Spinal cord (tissue), 10 donors: ENCODE measurements around the gene TMEM47. TPM values are rescaled to one million over a fixed set of nuclear protein-coding genes. Genes with fewer than 3 reads are reported as not detected.

Experiments
- DNase-seq, 6 donors: peaks; one replicate each; pipeline versions ENCODE4 v3.0.0 to v3.0.0-alpha.2; 2013 to 2015; ENCODE audit warnings: low spot score in 6 of 6, low read depth in 4 of 6
- H3K27ac ChIP-seq: one replicate; pipeline ENCODE4 v1.5.1; 2013; ENCODE audit warnings: low read depth, low read length, control low read depth
- H3K27me3 ChIP-seq: one replicate; pipeline ENCODE4 v1.6.1; 2013; ENCODE audit warnings: low read length; ENCODE audit not compliant: control insufficient read depth, insufficient read depth
- H3K36me3 ChIP-seq: one replicate; pipeline ENCODE4 v1.6.1; 2013; ENCODE audit warnings: low read length; ENCODE audit not compliant: control insufficient read depth, insufficient read depth
- H3K4me1 ChIP-seq: one replicate; pipeline ENCODE4 v1.6.1; 2013; ENCODE audit warnings: low read length; ENCODE audit not compliant: control insufficient read depth, insufficient read depth
- H3K4me3 ChIP-seq: one replicate; pipeline ENCODE4 v1.5.1; 2013; ENCODE audit warnings: low read depth, low read length, control low read depth
- H3K9me3 ChIP-seq: one replicate; pipeline ENCODE4 v1.6.1; 2013; ENCODE audit warnings: low read length; ENCODE audit not compliant: control insufficient read depth, insufficient read depth
- WGBS: methylation state at CpG from one replicate; pipeline ENCODE4 v1.1.5; 2013; ENCODE audit warnings: missing lambda C conversion rate; ENCODE audit not compliant: insufficient coverage; 5-methylcytosine and 5-hydroxymethylcytosine counted together
- long read RNA-seq, 4 donors: transcript quantifications; one replicate each; lab custom pipeline, GENCODE V29; 2026
- polyA plus RNA-seq, 2 donors: library from polyadenylated mRNA; unstranded; fragments of 120-200 nt; gene quantifications; one replicate each; pipeline ENCODE4 v1.2.1, GENCODE V29; 2013; ENCODE audit not compliant: insufficient read length in 2 of 2
- total RNA-seq, 2 donors: library from RNA; depleted of rRNA in 1 of 2; stranded (reverse); fragments of 120-200 nt in 1 of 2; fragments of >200 nt in 1 of 2; gene quantifications; one replicate each; pipeline versions ENCODE4 v1.2.3 to v1.2.4, GENCODE V29; 2013 to 2014
- donor health status: healthy.

TMEM47 gene
- total RNA-seq = 10 to 100 TPM; 38.5 to 95.9 TPM
- polyA plus RNA-seq = 10 to 100 TPM; 49.9 to 77.4 TPM
- long read RNA-seq, donor 1, full-length matches to known transcripts = 12 of 12 reads
- long read RNA-seq, donor 1, partial matches to known transcripts = 0 of 12 reads
- long read RNA-seq, donor 1, other reads (novel, unspliced or antisense) = 0 of 12 reads
- long read RNA-seq, donor 2, full-length matches to known transcripts = 9 of 20 reads
- long read RNA-seq, donor 2, partial matches to known transcripts = 11 of 20 reads
- long read RNA-seq, donor 2, other reads (novel, unspliced or antisense) = 0 of 20 reads
- long read RNA-seq, donor 3, full-length matches to known transcripts = 8 of 8 reads
- long read RNA-seq, donor 3, partial matches to known transcripts = 0 of 8 reads
- long read RNA-seq, donor 3, other reads (novel, unspliced or antisense) = 0 of 8 reads
- long read RNA-seq, donor 4, full-length matches to known transcripts = 11 of 11 reads
- long read RNA-seq, donor 4, partial matches to known transcripts = 0 of 11 reads
- long read RNA-seq, donor 4, other reads (novel, unspliced or antisense) = 0 of 11 reads

DNA sequence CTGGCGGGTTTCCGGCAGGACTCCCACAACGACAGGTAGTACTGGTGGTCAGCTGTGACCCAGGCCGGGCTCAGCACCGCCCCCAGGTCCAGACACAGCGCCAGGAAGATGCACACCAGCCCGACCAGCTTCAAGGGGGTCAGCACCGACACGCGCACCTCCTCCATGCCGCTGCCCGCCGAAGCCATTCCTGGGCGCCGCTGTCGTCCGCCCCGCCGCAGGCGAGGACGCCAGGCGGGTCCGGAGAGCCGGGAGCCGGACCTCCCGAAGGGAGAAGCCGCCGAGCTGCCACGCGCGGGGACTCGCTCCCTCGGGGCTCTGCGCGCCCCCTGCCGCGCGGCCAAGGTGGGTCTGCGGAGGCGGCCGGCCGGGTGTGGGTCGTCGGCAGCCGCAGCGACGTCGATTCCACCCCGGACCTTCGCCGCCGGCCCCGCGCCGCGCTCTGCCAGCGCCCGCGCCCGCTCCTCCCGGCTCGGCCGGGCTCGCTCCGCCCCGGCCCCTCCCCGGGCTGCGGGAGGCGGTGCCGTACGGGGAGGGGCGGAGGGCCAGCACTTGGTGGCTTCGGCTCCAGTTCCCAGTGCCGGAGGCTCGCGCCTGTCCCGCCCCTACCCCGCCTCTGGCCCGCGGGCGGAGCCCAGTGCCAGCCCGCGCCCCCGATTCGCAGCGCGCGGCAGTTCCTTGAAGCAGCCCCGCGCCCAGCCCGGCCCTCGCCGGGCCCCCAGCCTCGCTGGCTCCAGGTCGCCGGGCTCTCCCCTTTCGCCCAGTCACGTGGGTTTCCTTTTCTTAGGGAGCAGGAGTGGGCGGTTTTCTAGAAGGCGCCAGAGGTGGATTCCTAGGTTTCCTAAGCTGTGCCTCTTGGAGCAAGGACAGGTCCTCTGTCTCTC lies at the start of gene TMEM47:
Gene TMEM47, minus strand, starts transcription at position 444 of the 884 bp plus-strand sequence. Its CDS starts 256 bp downstream, at position 188.
- no peaks in the 10 kb centered on the region for H3K9me3 ChIP-seq
- no peaks in the 10 kb centered on the region for H3K4me1 ChIP-seq
- H3K27me3 ChIP-seq = peaks cover 22% of the 10 kb centered on the region
- WGBS = 18% methylated on average over 99 of the region's 100 CpGs
- peak within 1 kb of the TSS; percentile 49 for H3K4me3 ChIP-seq
- peak within 1 kb of the TSS; percentile 53 for H3K27ac ChIP-seq
- H3K36me3 ChIP-seq = no peaks in the 10 kb centered on the region
- peak in 4 of 6 donors; percentile 47 to 89 (median 73) for DNase-seq

DNA sequence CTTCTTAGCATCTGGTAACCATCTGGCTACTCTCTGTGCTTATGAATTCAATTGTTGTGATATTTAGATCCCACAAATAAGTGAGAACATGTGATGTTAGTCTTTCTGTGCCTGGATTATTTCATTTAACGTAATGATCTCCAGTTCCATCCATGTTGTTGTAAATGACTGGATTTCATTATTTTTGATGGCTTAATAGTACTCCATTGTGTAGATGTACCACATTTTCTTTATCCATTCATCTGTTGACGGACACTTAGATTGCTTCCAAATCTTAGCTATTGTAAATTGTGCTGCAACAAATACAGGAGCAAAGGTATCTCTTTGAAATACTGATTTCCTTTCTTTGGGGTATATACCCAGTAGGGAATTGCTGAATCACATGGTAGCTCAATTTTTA lies 30.0 kb upstream of the TMEM47 start:
- Histone ChIP-seq H3K27me3 (no peaks in the 10 kb centered on the region), H3K4me1 (no peaks in the 10 kb centered on the region), H3K27ac (no peak overlapping the region), H3K9me3 (peaks cover 3% of the 10 kb centered on the region), H3K36me3 (no peaks in the 10 kb centered on the region), H3K4me3 (no peak overlapping the region)
- DNase-seq = no peak
- no CpG with 5 or more reads among the region's 2 CpGs for WGBS

DNA sequence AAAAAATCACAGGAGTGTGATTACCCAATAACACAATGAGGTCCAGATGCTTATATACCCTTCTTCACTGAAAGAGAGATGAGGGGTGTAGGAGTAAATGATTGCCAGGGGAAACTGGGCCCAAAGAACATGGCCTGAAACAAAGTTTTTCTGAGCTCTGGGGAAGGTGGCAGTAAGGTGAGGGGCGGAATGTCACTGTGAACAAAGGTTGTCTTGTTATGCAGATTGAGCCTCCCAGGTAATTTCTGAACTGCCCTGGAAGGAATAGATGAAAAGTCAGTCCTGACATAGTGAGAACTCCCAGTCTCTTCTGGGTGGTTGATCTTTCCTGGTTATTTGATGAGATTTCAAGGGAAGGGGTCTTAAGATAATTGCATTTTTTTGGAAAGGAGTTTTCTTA lies 2.5 kb upstream of the TMEM47 start:
- H3K4me1 ChIP-seq = no peaks in the 10 kb centered on the region
- WGBS = 36% methylated on average over 1 of the region's 1 CpG
- no peak overlapping the region for H3K4me3 ChIP-seq
- H3K9me3 ChIP-seq = no peaks in the 10 kb centered on the region
- DNase-seq = no peak
- H3K36me3 ChIP-seq = no peaks in the 10 kb centered on the region
- H3K27ac ChIP-seq = no peak overlapping the region
- peaks cover 23% of the 10 kb centered on the region for H3K27me3 ChIP-seq

DNA sequence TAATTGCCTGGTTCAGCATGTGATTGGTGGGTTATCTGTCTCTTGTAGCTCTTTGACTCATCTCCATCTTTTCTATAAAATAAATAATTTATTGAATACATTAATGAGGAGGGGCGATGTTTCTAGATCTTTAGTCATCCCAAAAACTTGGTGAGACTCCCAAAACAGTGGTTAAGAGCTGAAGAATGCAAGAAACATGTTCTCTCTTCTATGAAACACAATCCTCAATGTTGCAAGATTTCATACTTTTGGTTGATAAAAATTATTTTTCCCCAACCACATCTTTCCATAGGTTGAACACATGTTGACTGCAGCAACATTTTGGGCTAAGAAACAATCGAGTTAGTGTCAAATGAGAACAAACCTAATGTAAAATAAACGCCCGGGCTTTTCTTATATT lies 1.2 kb upstream of the TMEM47 start:
- 71% methylated on average over 3 of the region's 4 CpGs for WGBS
- peaks cover 20% of the 10 kb centered on the region for H3K27me3 ChIP-seq
- no peaks in the 10 kb centered on the region for H3K9me3 ChIP-seq
- no peak overlapping the region for H3K4me3 ChIP-seq
- no peaks in the 10 kb centered on the region for H3K36me3 ChIP-seq
- no peak overlapping the region for H3K27ac ChIP-seq
- H3K4me1 ChIP-seq = no peaks in the 10 kb centered on the region
- no peak for DNase-seq

DNA sequence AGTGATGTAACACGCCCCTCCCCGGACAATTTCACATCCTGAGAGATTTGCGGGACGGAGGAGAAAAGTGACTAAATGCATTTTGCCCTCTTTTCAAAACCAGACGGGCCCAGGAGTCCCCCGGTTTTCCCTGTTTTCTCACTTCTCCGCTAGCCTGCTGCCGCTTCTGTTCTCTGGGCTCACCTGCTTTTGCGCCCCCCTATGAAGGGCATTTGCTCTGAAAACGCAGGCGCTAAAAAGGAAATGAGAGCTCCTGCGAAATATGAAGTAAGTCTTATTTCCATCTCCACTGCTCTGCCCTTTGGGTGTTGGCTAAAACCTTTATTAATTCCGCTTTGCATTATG lies 613 bp upstream of the TMEM47 start:
- Histone ChIP-seq H3K4me3 (peak overlapping the region; percentile 45), H3K4me1 (no peaks in the 10 kb centered on the region), H3K27ac (no peak overlapping the region), H3K36me3 (no peaks in the 10 kb centered on the region), H3K27me3 (peaks cover 21% of the 10 kb centered on the region), H3K9me3 (no peaks in the 10 kb centered on the region)
- 18% methylated on average over 8 of the region's 13 CpGs for WGBS
- DNase-seq = peak in 1 of 6 donors; percentile 3

DNA sequence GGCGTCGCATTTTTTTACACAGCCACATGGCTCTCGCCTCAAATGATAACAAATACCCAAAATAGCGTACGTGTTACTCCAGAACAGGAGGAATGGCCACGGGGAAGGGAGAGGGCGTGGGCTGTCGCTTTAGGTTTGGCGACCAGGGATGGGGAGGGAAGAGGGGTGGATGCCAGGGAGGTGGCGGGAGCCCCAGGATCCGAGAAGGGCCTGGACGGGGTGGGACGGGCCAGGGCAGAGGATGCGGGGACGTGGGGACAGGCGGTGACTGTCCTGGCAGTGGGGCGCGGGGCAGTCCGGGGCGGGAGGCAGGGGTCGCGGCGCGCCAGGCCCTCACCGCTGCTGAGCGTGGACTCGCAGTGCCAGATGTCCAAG lies 631 bp downstream of the TMEM47 start:
- Histone ChIP-seq H3K4me1 (no peaks in the 10 kb centered on the region), H3K9me3 (no peaks in the 10 kb centered on the region), H3K27me3 (peaks cover 22% of the 10 kb centered on the region), H3K4me3 (peak overlapping the region; percentile 49), H3K36me3 (no peaks in the 10 kb centered on the region), H3K27ac (peak overlapping the region; percentile 53)
- WGBS = 22% methylated on average over 24 of the region's 27 CpGs
- peak in 1 of 6 donors; percentile 23 for DNase-seq

DNA sequence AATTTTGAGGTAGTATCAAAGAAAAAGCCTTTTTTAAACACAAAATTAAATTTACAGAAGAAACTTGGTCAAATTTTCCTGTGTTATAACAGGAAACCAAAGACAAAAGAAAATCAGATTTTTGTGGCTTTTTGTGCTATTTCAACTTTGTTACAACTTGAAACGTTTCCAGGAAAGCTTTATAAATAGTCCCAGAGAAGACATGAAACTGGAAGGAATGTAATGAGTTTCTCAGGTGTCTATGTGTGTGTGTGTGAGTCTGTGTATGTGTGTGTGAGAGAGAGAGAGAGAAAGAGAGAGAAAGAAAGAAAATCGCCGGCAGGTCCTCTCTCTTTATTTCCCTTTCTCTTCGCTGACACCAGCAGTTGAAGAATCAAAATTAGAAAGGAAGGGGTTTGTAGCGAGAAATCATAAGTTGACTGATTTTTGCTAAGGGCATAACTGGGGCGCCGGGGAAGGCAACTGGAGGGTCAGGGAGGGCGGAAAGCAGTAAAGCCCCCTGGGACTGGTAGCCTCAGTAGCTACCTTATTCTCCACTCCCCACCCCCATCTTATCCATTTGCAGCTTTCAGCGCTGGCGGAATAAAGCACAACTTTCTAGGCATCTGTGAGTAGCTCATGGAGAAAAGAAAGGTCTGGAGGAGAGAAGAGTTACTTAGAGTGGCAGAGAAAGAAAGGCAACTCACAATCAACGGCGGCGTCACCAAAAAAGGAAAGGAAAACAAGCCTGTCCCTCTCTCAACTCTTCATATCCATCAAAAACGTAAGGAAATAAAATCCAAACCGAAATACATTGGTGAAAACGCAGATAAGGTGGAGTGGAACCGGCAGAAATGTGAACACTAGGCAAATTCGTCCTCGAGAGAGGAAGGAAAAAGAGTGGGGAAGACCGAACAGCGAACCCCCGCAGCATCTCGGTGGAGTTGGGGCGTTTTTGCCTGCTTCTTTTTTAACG lies 1.3 kb downstream of the TMEM47 start:
- WGBS = 19% methylated on average over 8 of the region's 25 CpGs

DNA sequence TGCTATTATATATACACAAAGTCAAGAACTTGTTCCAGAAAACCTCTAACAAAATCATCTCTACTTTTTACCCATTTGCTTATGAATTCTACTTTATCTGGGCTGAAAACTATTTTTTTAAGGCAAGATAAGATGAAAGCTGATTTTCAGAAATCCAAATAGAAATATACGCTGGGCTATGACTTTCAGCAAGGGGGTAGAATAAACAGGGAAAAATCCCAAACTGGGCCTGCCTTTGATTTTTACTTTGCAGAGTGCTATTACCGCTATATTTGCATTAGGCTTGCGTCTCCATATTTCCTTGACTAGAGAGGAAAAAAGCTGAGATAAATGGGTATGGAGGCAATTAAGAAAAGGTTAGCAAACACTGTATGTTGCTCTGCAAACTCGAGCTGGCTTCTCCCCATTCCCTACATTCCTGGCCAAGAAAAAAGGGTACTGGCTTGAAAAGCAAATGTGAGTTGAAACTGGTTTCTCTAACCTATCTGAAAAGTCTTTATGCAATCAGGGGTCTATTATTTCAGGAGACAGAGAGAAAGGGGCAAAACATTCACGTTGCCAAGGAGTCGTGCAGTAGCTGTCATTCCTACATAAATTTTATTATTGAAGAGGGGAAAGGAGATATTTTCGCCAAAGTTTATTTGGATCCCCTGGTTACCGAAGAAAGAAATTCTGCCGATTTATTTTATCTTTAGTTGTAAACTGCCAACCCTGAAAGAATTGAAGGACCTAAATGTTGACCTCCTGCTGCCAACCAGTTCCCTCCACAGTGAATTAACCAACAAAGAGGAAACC lies 2.2 kb downstream of the TMEM47 start:
- WGBS = 17% methylated on average over 2 of the region's 9 CpGs
- Histone ChIP-seq H3K27ac (peak overlapping the region; percentile 53), H3K36me3 (no peaks in the 10 kb centered on the region)

More for the DNA sequence above, 1.3 kb downstream of the TMEM47 start:
- Histone ChIP-seq H3K27me3 (peaks cover 22% of the 10 kb centered on the region), H3K4me3 (peak overlapping the region; percentile 49), H3K36me3 (no peaks in the 10 kb centered on the region), H3K27ac (peak overlapping the region; percentile 53), H3K9me3 (no peaks in the 10 kb centered on the region), H3K4me1 (no peaks in the 10 kb centered on the region)
- peak in 3 of 6 donors; percentile 21 to 67 (median 54) for DNase-seq

More for the DNA sequence above, 2.2 kb downstream of the TMEM47 start:
- peak overlapping the region; percentile 49 for H3K4me3 ChIP-seq
- no peaks in the 10 kb centered on the region for H3K4me1 ChIP-seq
- H3K9me3 ChIP-seq = no peaks in the 10 kb centered on the region
- DNase-seq = peak in 3 of 6 donors; percentile 26 to 78 (median 68)
- peaks cover 22% of the 10 kb centered on the region for H3K27me3 ChIP-seq
